Stimulated activated CD8-positive, alpha-beta memory T cell treated with anti-CD3 and anti-CD28 coated beads, Interleukin-4, amount 100 ng/mL, for 24 hours (primary cell): ENCODE results near the gene CA4.
"Not testable (repeated sequence)": the region's sequence is repeated elsewhere in the genome, so short reads cannot be mapped to it uniquely, and the experiment has no call there.

Experiments
- DNase-seq: peaks from one replicate; pipeline ENCODE4 v3.0.0-alpha.2; 2020; ENCODE audit warnings: low read depth

CA4 gene

GRCh38 chr17:60149691-60150582 is at the start of gene CA4:
Gene CA4 (plus strand): TSS chr17:60149973. CDS start chr17:60150035, 62 bp downstream.
- DNase-seq, result no peak

DNA sequence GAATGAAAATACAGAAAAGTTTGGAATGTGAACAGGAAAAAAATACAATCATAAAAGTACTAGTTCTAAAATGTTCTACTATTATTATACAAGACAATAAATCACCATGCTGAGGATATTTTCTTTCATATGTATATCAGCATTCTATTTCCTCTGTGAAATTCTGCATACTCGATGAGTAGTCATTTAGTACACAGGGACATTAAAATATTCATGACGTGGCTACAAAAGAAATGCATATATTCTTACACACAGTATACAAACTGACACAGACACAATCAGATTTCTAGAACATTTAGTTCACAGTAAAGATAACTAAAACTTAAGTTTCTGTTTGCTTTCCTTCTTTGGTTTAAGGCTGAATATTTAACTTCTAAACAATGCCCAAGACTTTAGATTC is 49.2 kb upstream of the CA4 start:
- DNase-seq, result not testable (repeated sequence)

DNA sequence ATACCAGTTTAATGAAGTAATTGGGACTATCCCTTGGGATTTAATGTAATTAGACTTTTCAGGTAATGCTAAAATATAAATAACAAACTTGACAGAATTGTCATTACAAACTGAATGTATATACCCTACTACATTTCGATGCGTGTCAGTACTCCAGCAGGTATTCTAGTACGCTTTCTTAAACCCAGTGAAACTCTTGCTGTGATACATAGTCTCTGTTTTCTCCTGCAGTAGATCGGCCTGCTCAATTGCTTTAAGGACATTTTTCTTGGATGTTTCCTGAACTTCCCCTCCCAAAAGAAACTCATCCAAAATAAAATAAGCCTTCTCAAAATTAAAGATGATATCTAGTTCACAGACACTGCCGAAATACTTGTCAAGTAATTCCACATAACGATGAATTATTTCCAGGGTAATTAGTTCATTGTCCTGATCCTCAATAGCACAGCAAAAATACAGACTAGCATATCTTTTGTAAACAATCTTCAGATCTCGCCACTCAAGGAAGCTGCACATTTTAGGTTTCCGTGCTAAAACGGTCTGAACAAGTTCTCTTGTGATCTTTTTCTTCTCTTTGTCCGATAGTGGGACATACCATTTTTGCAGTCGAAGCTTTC is 47.6 kb upstream of the CA4 start:
- not testable (repeated sequence) for DNase-seq

DNA sequence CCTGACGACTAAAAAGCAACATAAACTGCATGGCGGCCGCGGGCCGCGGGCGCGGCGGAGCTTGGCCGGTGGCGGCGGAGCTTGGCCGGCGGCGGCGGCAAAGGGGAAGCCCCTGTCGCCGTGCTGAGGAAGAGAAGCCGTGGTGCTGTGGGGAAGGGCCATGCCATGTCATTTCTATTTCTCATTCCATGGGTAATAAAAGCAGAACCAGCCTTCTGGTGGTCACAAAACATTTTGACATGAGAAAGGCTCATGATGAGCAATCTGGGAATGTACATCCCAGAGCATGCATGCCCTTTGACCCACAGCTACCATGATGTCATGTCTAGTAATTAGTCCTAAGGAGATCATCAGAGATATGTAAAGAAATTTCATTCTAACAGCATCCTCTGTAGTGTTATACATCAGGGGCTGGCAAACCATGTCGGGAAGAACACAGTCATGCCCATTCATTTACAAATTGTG is 47.1 kb upstream of the CA4 start:
- no peak for DNase-seq

DNA sequence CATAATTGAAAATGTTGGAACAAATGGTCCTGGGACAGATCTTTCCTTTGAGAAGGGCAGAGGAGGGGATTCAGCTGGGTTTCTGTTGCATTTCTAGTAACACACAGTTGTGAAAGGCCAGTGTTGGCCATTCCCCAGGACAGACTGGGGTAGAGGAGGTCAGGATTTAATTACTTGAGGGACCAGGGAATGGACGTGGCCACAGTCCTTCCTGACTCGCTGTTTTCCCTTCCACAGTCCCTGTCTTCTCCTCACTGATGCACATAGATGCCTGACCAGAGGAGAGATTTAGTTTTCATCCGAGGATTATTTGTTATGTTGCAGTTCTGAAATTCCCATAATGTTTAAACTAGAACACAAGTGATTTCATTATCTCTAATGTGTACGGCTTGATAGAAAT is 45.8 kb upstream of the CA4 start:
- no peak for DNase-seq

DNA sequence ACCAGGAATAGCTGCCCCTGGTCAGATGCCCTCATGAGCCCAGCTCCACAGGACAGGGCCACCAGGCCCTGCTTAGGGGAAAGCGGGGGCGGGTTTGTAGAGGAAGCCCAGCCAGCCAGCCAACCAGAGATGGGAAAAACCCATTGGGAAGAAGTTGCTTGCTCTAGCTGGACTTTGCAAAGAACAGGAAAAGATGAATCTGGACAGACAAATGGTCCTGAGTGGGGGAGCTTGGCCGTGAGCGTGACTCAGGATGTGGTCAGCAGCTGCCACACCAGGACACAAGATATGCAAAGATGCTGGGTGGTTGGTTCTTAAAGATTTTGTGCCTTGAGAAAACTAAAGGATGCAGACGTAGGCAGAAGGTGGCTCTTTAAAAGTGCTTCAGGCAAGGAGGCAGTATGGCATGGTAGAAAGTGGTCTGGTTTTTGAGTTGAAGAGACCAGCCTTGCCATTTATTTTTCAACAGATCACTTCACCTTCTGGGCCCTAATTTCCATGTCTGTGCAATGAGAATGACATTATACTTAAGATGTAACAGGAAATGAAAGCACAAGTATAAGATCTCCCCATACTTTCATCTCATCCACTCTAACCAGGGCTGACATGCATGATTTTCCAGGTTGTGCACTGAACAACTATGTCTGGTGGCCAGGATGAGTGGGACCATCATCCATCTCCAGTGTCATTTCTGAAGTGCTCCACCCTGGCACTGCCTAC is 43.3 kb upstream of the CA4 start:
- DNase-seq, result no peak

DNA sequence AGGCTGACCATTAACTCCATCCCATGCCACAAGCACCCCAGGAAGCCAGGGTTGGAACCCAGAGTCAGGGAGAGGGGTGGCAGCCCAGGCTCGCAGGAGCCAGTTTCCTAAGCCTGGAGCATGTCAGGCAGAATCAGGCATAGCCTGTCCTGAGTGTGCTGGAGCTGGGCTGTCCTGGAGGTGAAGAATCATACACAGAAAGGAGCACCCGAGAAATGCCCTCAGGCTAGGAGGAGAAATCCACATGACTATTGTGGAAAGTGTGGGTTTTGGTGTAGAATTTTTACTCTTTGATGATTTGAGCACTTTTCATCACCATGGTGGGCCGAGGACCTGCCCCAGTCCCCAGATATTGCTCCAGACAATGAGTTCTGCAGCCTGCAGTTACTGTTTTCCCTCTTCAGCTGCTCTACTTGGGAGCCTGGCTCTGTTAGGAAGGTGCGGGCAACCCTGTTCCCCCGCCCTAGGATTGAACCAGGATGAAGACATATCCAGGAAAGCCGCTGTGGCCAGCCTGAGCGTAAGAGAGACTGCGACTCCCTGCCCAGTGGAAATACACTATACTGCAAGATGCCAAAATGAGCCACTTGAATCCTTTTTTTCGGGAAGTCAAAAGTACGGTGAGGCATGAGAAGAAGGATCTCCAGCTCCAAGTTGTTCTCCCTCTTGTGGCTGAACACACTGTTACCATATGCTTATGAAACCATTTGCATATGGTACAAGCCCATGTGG is 42.1 kb upstream of the CA4 start:
- no peak for DNase-seq

GRCh38 chr17:60108309-60108708 is 41.5 kb upstream of the CA4 start:
- DNase-seq, result not testable (repeated sequence)

GRCh38 chr17:60108712-60109111 is 41.1 kb upstream of the CA4 start:
- DNase-seq, result no peak

DNA sequence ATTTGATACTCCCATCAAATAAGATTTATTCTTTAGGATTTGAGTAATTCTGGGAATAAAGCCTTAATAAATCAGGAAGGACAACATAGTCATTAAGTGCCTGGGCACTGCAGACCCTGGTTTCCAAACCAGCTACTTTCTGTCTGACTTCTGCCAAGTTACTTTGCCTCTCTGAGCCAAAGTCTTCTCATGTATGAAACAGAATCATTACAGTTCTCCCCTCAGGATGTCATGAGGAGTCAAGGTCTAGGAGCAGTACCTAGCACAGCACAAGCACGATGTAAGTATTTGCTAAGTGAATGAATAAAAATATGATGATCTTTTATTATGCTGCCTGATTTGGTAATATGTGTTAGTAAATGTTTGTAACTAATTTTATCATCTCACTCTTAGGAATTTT is 40.6 kb upstream of the CA4 start:
- no peak for DNase-seq

GRCh38 chr17:60110586-60110985 is 39.2 kb upstream of the CA4 start:
- no peak for DNase-seq

DNA sequence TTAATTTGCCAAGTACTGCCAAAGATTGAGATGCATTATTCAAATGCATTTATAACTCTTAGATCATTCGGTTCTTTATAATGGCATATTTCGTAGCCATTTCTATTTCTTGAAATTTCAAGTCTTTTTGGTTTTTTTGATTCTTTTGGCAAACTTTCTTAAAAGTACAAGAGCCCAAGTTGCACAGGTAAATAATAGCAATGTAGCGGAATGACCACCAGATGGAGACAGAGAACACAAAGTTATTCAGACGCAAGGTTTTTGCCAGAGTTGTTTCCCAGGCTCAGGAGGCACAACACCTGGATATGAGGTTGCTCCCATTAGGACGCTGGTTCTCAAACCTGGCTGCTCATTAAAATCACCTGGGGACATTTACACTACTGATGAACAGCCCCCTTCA is 38.1 kb upstream of the CA4 start:
- not testable (repeated sequence) for DNase-seq

GRCh38 chr17:60115364-60115763 is 34.4 kb upstream of the CA4 start:
- DNase-seq, result not testable (repeated sequence)

GRCh38 chr17:60116196-60116595 is 33.6 kb upstream of the CA4 start:
- not testable (repeated sequence) for DNase-seq

- DNase-seq, result not testable (repeated sequence)
These were observed 30.6 kb upstream of the CA4 start for GRCh38 chr17:60119162-60119561.

DNA sequence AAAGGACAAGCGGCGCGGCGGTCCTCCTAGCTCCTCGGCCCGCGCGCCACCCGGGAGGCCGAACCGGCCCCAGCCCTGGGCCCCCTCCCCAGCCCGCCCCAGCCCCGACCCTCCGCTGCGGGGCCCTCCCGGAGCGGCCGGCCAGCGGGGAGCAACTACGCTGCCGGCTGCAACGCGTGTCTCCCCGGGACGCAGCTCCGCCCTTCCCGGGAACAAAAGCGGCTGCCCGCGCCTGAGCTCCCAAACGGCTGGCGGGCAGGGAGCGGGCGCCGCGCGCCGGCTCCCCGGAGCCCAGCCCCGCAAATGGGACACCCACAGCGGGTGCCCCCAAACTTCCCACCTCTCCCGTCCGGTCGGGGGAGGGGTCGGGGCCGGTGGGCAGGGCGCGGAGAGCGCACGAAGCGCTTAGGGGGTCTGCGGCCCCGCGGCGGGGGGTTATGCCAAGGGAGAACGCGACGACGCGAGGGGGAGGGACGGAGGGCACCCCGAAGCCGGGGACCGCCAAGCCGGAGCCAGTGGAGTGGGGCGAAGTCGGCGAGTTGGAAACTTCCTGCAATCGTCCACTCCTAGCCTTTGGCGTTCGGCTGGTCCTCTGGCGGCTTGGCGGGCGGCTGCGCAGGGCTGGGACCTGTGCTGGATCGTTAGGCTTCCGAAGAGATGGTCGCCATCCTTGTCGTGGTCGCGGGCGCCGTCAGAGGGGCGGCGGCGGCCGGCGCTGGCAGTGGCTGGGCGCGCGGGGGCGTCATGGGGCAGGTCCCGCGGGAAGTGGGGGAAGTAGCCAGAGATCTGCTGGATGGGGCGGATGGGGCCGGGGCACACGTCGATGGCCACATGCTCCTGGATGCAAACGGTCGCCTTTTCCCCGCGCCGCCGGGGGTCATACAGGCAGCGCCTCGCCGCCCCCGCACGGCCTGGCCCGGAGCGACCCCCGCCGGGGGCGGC is 29.7 kb upstream of the CA4 start:
- DNase-seq, result not testable (repeated sequence)

DNA sequence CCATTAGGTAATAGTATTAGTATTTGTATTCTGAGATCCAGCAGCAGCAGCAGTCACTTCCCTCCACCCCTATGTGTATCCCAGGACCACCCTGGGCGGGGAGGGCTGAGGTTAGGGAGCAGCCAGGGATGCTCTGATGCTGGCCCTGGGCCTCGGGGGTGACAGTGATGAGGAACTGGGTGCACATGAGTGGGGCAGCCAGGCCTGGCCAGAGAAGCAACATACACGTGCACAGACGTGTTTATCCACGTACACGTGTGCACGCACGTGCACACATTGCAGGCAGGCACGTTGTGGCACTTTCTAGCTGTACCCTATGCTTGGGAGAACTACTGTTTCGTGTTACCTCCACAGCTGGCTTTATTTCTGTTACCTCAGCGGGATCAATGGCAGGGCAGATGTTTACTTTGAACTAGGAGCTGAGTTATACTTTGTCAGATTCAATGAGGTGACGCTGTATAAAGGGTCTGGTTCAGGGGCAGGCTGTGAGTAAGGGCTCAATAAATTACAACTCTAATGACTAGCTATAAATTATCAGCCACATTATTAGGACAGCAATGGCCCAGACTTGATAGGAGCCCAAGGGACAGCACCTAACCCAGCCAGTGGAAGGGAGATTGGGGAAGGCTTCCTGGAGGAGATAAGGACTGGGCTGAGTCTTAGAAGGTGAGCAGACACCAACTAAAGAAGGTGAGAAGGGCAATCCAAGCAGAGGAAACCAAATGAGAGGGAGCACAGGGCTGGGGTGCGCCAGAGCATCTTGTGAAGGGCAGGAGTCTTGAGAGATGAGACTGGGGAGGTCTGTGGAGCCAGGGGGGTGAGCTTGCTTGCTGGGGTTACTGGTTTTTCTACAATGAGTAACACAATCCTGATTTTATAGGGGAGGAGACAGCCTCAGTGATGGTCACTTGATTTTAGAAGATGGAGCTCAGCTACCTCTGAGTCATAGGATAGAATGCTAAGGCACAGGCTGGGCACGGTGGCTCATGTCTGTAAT is 22.4 kb upstream of the CA4 start:
- no peak for DNase-seq

DNA sequence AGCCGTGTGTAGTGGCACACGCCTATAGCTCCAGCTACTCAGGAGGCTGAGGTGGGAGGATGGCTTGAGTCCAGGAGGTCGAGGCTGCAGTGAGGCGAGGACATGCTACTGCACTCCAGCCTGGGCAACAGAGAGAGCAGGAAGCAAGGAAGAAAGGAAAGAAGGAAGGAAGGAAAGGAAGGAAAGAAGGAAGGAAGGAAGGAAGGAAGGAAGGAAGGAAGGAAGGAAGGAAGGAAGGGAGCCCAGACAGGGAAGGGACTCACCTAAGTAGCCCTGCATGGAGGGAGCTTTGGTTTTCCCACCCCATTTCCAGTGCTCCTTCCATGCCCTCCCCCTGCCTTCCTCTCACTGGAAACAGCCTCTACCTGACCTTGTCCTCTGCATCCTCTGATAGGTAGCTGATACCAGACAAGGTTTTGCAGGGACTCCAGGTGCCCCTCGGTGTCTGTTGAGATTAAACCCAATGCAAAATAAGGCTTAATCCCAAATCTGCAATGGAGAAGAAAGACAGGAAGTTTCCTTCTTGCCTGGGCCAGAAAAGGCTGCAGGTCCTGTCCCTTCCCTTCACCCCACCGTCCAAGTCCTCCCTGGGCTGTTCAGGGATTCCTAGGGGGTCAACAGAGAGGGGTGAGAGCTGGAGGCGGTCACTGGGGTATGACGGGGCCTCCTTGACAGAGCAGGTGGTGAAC is 21.5 kb upstream of the CA4 start:
- no peak for DNase-seq

GRCh38 chr17:60129164-60129563 is 20.6 kb upstream of the CA4 start:
- DNase-seq, result no peak
